T-helper 22 cell (primary cell): Measurements from ENCODE around the gene IGIP.

Experiments
- DNase-seq: peaks from one replicate; pipeline ENCODE4 v3.0.0-alpha.2; 2020; ENCODE audit warnings: low read depth

Gene IGIP

GRCh38 chr5:140166911-140167310 lies 41.2 kb downstream of the IGIP start:
- no peak for DNase-seq

GRCh38 chr5:140168371-140168770 lies 42.6 kb downstream of the IGIP start:
- no peak for DNase-seq

GRCh38 chr5:140169410-140169809 lies 43.7 kb downstream of the IGIP start:
- DNase-seq: no peak

GRCh38 chr5:140172483-140172882 lies 46.7 kb downstream of the IGIP start:
- DNase-seq: no peak

- no peak for DNase-seq
Observed at GRCh38 chr5:140174014-140174413, 48.3 kb downstream of the IGIP start.

- peak; percentile 93 for DNase-seq
Observed at GRCh38 chr5:140174465-140175366, 49.0 kb downstream of the IGIP start, which contains the start of gene CYSTM1. Gene CYSTM1, plus strand, starts transcription at chr5:140175188. Its CDS starts 19,278 bp downstream, at chr5:140194466.

GRCh38 chr5:140175367-140176030 lies 49.8 kb downstream of the IGIP start:
- DNase-seq: peak; percentile 35

- DNase-seq: no peak
Observed at GRCh38 chr5:140176031-140176387, 50.3 kb downstream of the IGIP start.

GRCh38 chr5:140178086-140178410 lies 52.3 kb downstream of the IGIP start:
- no peak for DNase-seq

GRCh38 chr5:140178482-140179116 lies 52.9 kb downstream of the IGIP start:
- DNase-seq: no peak
